Activated CD8-positive, alpha-beta memory T cell treated with anti-CD3 and anti-CD28 coated beads for 24 hours (primary cell): ENCODE results near the gene EDEM1.
"Not testable (repeated sequence)": the region's sequence is repeated elsewhere in the genome, so short reads cannot be mapped to it uniquely, and the experiment has no call there.

Experiments used
- DNase-seq: peaks from one replicate; pipeline ENCODE4 v3.0.0-alpha.2; 2020

Gene EDEM1

DNA sequence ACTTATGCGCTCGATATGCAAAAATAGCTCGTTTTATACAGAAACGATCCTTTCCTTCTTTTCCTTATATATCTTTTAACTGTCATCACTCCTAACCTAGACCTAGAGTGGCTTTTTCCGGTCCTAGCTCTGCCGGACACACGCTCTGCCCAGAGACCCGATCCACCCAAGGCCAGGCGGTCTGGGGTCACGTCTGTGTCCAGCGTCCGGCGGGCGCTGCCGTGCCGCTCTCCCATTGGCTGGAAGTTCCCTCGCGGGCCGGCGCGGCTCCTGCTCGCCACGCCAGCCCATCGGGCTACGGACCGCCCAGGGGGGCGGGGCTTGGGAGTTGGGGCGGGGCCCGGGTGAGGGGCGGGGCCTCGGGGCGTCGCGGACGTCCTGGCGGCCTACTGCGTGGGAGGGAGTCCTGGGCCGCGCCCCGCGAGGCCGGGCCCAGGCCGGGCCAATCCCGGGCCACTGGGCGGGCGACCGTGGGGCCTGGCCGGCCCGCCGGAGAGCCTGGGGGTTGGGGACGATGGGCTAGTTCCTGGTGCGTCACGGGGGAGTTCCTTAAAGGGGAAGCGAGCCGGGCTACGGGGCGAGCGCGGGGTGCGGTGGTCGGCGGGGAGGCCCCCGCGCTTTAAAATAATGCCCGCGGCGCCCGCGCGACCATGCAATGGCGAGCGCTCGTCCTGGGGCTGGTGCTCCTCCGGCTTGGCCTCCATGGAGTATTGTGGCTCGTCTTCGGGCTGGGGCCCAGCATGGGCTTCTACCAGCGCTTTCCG lies at the start of gene EDEM1:
EDEM1 (plus strand) TSS at position 552 of the 764 bp plus-strand sequence; CDS start at position 651, 99 bp downstream.
- DNase-seq: peak; percentile 99

GRCh38 chr3:5138214-5138981 lies 49.1 kb upstream of the EDEM1 start:
- DNase-seq: no peak

- DNase-seq: no peak
Measured at GRCh38 chr3:5140230-5140621, 47.3 kb upstream of the EDEM1 start.

DNA sequence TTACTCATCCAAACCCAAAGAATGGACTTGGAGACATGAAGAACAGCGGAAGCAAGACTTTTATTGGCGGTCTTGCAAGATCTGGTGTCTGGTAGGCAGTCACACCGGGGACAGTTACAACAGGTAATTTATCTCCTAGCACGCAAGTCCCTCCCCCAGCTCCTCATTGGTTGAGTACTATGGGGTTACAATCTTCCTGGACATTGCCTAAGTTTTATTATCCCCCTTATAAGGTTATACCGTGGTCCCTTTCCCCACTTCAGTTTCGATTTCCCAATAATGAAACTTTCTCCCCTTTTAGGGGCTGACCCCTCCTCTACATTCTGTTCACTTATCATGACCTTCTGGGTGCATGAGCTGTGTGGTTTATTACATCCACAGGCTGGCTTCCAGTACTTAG lies 46.7 kb upstream of the EDEM1 start:
- DNase-seq: no peak

- DNase-seq: no peak
Measured at GRCh38 chr3:5141760-5142159, 45.7 kb upstream of the EDEM1 start.

GRCh38 chr3:5143464-5143863 lies 44.0 kb upstream of the EDEM1 start:
- no peak for DNase-seq

- DNase-seq: no peak
Measured at GRCh38 chr3:5144316-5144994, 43.1 kb upstream of the EDEM1 start.

GRCh38 chr3:5145120-5145519 lies 42.4 kb upstream of the EDEM1 start:
- no peak for DNase-seq

GRCh38 chr3:5147152-5147551 lies 40.4 kb upstream of the EDEM1 start:
- DNase-seq: not testable (repeated sequence)

DNA sequence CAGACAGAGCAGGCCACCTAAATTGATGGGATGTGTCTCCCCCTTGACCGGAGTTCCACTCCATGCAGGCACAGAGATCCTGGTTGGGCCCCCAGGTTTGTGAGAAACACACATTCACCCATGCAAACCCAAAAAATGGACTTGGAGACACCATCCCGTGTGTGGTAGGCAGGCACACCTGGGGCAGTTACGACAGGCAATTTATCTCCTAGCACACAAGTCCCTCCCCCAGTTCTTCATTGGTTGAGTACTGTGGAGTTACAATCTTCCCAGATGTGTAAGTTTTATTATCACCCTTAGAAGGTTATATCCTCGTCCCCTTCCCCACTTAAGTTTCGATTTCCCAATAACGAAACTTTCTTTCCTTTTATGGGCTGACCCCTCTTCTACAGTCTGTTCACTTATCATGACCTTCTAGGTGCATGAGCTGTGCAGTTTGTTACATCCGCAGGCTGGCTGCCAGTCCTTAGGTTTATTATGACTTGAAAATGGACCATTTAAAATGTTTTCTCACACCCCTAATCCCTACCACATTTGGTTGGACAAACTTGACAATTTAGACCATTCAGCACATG lies 38.1 kb upstream of the EDEM1 start:
- DNase-seq: no peak

DNA sequence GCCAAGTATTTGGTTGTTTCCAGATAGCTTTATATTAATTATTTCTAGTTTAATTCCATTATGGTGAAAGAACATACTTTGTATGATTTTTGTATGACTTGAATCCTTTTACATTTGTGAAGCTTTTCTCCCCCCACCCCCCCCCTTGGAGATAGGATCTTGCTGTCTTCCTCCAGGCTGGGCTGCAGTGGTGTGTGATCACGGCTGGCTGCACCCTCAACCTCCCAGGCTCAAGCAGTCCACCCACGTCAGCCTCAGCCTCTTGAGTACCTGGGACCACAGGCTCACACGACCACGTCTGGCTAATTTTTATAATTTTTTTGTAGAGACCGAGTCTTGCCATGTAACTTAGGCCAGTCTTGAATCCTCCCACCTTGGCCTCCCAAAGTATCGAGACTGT lies 35.9 kb upstream of the EDEM1 start:
- no peak for DNase-seq

DNA sequence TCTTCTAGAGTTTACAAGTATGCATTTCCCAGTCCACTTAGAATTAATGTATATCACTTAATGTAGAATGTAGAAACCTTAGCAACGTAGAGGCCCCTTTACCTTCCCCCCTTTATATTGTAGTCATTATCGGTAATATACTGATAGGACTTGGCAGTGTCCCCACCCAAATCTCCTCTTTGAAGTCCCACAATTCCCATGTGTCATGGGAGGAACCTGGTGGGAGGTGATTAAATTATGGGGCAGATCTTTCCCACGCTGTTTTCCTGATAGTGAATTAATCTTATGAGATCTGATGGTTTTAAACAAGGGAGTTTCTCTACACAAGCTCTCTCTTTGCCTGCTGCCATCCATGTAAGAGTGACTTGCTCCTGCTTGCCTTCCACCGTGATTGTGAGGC lies 34.4 kb upstream of the EDEM1 start:
- no peak for DNase-seq

DNA sequence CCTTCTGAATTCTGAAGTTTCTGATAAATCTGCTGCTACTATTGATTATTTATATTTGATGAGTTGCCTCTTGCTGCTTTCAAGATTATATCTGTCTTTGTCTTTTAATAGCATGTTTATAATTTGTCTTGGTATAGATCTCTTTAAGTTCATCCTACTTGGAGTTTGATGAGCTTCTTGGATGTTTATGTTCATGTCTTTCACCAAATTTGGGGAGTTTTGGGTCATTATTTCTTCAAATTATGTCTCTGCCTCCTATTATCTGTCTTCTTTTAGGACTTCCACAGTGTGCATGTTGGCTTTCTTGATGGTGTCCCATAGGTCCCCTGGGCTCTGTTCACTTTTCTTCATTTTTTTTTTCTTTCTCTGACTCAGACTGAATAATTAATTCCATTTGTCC lies 32.3 kb upstream of the EDEM1 start:
- DNase-seq: no peak

DNA sequence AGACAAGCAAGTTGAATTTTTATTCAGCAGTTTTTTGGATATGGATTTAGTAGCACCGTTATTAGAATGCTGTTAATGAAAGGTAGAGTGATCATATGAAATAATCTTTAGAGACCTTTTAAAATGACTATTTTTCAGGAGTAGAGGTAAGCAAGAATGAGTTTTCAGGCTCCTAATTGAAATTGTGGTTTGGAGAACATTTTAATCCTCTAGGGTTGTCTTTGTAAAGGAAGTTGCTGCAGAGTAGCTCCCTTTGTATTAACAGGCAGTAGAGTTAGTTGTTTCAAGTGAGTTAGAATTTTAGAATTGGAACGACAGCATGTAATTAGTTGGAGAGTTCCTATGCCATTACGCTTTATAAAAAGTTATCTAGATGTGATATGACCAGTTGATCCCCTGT lies 27.2 kb upstream of the EDEM1 start:
- DNase-seq: no peak

- DNase-seq: no peak
Measured at GRCh38 chr3:5160940-5161858, 26.3 kb upstream of the EDEM1 start.

GRCh38 chr3:5162102-5162501 lies 25.4 kb upstream of the EDEM1 start:
- DNase-seq: no peak

DNA sequence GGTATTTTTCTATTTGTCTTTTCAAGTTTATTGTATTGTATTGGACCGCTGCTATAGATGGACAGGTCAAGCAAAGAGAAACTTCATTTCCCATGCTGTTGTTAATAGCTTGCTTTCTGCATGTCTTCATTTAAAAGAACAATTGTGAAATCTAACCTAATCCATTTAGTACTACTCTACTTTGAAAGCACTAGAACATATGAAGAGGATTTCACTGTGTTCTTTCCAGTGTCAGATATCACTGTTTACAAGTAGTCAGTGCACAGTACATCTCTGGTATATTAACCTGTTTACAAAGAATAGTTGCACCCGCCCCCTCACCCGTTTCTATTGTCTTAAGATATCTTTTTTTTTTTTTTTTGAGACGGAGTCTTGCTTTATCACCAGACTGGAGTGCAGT lies 21.8 kb upstream of the EDEM1 start:
- DNase-seq: no peak

DNA sequence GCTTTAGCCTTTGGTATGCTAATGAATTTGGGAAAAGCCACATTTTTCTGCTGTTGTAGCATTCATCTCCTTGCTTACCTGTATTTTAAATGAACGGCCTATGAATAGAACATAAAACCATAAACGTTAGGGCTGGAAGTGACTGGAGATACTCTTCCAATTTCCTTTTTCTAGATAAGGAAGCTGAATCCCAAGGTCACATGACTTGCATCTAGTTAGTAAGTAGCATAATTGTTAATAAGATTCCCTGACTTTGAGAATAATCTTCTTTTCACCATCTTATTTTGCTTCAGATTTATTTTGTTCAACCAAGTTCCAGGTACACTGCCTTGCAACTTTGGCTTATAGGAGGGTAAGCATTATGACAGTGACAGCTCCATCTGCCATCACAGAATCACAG lies 20.7 kb upstream of the EDEM1 start:
- no peak for DNase-seq

DNA sequence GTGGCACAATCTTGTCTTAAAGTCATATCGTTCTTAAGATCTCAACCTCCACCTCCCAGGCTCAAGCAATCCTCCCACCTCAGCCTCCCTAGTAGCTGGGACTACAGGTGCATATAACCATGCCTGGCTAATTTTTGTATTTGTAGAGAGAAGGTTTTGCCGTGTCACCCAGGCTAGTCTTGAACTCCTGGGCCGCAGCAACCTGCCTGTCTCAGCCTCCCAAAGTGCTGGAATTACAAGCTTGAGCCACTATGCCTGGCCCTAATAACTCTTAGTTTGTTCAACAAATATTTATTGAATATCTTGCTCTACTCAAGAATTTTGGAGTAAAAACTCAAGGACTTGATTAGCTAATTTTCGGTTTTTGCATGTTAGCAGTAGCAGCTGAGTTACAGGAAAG lies 19.4 kb upstream of the EDEM1 start:
- DNase-seq: no peak

GRCh38 chr3:5169807-5170206 lies 17.7 kb upstream of the EDEM1 start:
- no peak for DNase-seq

DNA sequence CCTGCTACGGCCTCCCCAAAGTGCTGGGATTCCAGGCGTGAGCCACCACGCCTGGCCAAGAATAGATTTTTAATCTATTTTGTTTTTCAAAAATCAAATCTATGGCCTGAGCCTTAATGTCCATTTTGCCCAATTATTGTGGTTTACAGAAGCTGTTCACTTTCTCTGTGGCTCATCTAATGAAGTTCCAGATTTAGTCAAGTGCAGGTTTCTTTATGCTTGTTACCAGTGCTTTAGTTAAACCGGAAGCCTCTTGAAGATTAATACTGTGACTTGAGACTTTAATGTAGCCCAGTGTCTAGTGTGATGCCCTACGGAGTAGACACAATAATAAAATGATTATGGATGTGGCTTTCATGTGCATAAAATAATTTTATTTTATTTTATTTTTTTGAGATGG lies 16.5 kb upstream of the EDEM1 start:
- no peak for DNase-seq

GRCh38 chr3:5172018-5172417 lies 15.5 kb upstream of the EDEM1 start:
- no peak for DNase-seq
